Hepatocyte (in vitro differentiated cells): Measurements from ENCODE around the gene TDRKH. TPM values are rescaled to one million over a fixed set of nuclear protein-coding genes. Genes with fewer than 3 reads are reported as not detected.

Experiments
- DNase-seq: peaks from one replicate; pipeline ENCODE4 v3.0.0-alpha.2; 2016; ENCODE audit warnings: low spot score
- H2AFZ ChIP-seq: fragments of 200-600 bp; sonication (generic); 2 replicates; pipeline ENCODE4 v1.6.0; 2016; ENCODE audit warnings: antibody characterized with exemption, mild to moderate bottlenecking
- H3K27ac ChIP-seq: fragments of 200-600 bp; sonication (generic); 2 replicates; pipeline ENCODE4 v1.5.1; 2016; ENCODE audit warnings: mild to moderate bottlenecking
- H3K27me3 ChIP-seq: fragments of 200-600 bp; sonication (generic); 2 replicates; pipeline ENCODE4 v1.6.1; 2016
- H3K36me3 ChIP-seq: fragments of 200-600 bp; sonication (generic); replicated peaks from 2 replicates; pipeline ENCODE4 v1.5.1; 2016; ENCODE audit warnings: low read depth; ENCODE audit not compliant: insufficient read depth
- H3K4me1 ChIP-seq: fragments of 200-600 bp; sonication (generic); 2 replicates; pipeline ENCODE4 v1.5.1; 2016; ENCODE audit warnings: mild to moderate bottlenecking, moderate library complexity; ENCODE audit not compliant: insufficient read depth
- H3K4me2 ChIP-seq: fragments of 200-600 bp; sonication (generic); 2 replicates; pipeline ENCODE4 v1.6.0; 2016
- H3K4me3 ChIP-seq: fragments of 200-600 bp; sonication (generic); 2 replicates; pipeline ENCODE4 v1.5.1; 2016; ENCODE audit warnings: mild to moderate bottlenecking
- H3K79me2 ChIP-seq: fragments of 200-600 bp; sonication (generic); 2 replicates; pipeline ENCODE4 v1.6.0; 2017; ENCODE audit warnings: mild to moderate bottlenecking
- H3K9me2 ChIP-seq: fragments of 200-600 bp; sonication (generic); replicated peaks from 2 replicates; pipeline ENCODE4 v1.6.0; 2017; ENCODE audit warnings: mild to moderate bottlenecking; ENCODE audit not compliant: insufficient read depth
- H3K9me3 ChIP-seq: fragments of 200-600 bp; sonication (generic); 2 replicates; pipeline ENCODE4 v1.5.1; 2016; ENCODE audit warnings: low read depth, mild to moderate bottlenecking
- H4K20me1 ChIP-seq: fragments of 200-600 bp; sonication (generic); 2 replicates; pipeline ENCODE4 v1.6.0; 2016; ENCODE audit warnings: mild to moderate bottlenecking; ENCODE audit not compliant: insufficient read depth, poor library complexity, severe bottlenecking
- EZH2 ChIP-seq: fragments of 200-600 bp; sonication (generic); IDR thresholded peaks from 2 replicates; pipeline ENCODE4 v1.6.1; 2016; ENCODE audit warnings: antibody characterized with exemption, mild to moderate bottlenecking, borderline replicate concordance
- EZH2phosphoT487 ChIP-seq: fragments of 200-600 bp; sonication (generic); IDR thresholded peaks from one replicate; pipeline ENCODE4 v1.6.1; 2018; ENCODE audit warnings: antibody characterized with exemption, mild to moderate bottlenecking, low read depth, moderate library complexity; ENCODE audit not compliant: unreplicated experiment, severe bottlenecking
- WGBS: methylation state at CpG from one replicate; pipeline ENCODE4 v1.1.6; 2016; ENCODE audit warnings: low lambda C conversion rate; ENCODE audit errors: missing lambda C conversion rate; 5-methylcytosine and 5-hydroxymethylcytosine counted together
- polyA plus RNA-seq: library from polyadenylated mRNA; unstranded; fragments of >200 nt; fragmentation: Nextera tagmentation; extraction: Ambion mirVana; gene quantifications from 2 replicates; pipeline ENCODE4 v1.2.1, GENCODE V29; 2016
- total RNA-seq: library from RNA; depleted of rRNA; stranded (reverse); fragments of >200 nt; gene quantifications from 2 replicates; pipeline ENCODE4 v1.2.3, GENCODE V29; 2014
- TF ChIP-seq, protein P1 (sequence below): fragments of 200-600 bp; sonication (generic); IDR thresholded peaks from 2 replicates; pipeline ENCODE4 v1.5.1; 2016; ENCODE audit warnings: antibody characterized with exemption, mild to moderate bottlenecking; ENCODE audit not compliant: poor library complexity

The TDRKH gene
- total and polyA plus RNA-seq, 2 experiments from 2014 or later = 1.8 to 3.4 TPM

- no peak overlapping the region for H3K4me3 ChIP-seq
- no peak overlapping the region for H3K27ac ChIP-seq
- H3K9me3 ChIP-seq = no peaks in the 10 kb centered on the region
- no peak overlapping the region for H2AFZ ChIP-seq
- DNase-seq = no peak
- no peaks in the 10 kb centered on the region for H3K36me3 ChIP-seq
- no peak overlapping the region for H3K4me2 ChIP-seq
- WGBS = 91% methylated on average over 15 of the region's 15 CpGs
- H3K27me3 ChIP-seq = no peaks in the 10 kb centered on the region
- no peaks in the 10 kb centered on the region for H4K20me1 ChIP-seq
- no peaks in the 10 kb centered on the region for H3K79me2 ChIP-seq
- H3K9me2 ChIP-seq = no peaks in the 10 kb centered on the region
- H3K4me1 ChIP-seq = no peaks in the 10 kb centered on the region
- TF ChIP-seq, protein P1, sequence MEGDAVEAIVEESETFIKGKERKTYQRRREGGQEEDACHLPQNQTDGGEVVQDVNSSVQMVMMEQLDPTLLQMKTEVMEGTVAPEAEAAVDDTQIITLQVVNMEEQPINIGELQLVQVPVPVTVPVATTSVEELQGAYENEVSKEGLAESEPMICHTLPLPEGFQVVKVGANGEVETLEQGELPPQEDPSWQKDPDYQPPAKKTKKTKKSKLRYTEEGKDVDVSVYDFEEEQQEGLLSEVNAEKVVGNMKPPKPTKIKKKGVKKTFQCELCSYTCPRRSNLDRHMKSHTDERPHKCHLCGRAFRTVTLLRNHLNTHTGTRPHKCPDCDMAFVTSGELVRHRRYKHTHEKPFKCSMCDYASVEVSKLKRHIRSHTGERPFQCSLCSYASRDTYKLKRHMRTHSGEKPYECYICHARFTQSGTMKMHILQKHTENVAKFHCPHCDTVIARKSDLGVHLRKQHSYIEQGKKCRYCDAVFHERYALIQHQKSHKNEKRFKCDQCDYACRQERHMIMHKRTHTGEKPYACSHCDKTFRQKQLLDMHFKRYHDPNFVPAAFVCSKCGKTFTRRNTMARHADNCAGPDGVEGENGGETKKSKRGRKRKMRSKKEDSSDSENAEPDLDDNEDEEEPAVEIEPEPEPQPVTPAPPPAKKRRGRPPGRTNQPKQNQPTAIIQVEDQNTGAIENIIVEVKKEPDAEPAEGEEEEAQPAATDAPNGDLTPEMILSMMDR = no peak
- TF ChIP-seq EZH2 (no peak), EZH2phosphoT487 (no peak)
Measured at GRCh38 chr1:151814426-151814825, 24.1 kb upstream of the TDRKH start.

GRCh38 chr1:151813271-151813977, 23.1 kb upstream of the TDRKH start:
- no peak for DNase-seq
- H3K9me2 ChIP-seq = no peaks in the 10 kb centered on the region
- no peak for TF ChIP-seq EZH2phosphoT487
- TF ChIP-seq EZH2 = no peak
- TF ChIP-seq, protein P1 = no peak
- H3K36me3 ChIP-seq = no peaks in the 10 kb centered on the region
- no peak overlapping the region for H3K4me2 ChIP-seq
- H3K4me1 ChIP-seq = no peaks in the 10 kb centered on the region
- H3K27ac ChIP-seq = no peak overlapping the region
- H3K4me3 ChIP-seq = no peak overlapping the region
- H2AFZ ChIP-seq = no peak overlapping the region
- no peaks in the 10 kb centered on the region for H3K9me3 ChIP-seq
- no peaks in the 10 kb centered on the region for H3K79me2 ChIP-seq
- no peaks in the 10 kb centered on the region for H4K20me1 ChIP-seq
- H3K27me3 ChIP-seq = no peaks in the 10 kb centered on the region
- WGBS = 91% methylated on average over 12 of the region's 12 CpGs

- TF ChIP-seq EZH2 (no peak), EZH2phosphoT487 (no peak)
- TF ChIP-seq, protein P1 = no peak
- H4K20me1 ChIP-seq = no peaks in the 10 kb centered on the region
- H3K27me3 ChIP-seq = no peaks in the 10 kb centered on the region
- H3K36me3 ChIP-seq = no peaks in the 10 kb centered on the region
- H3K9me2 ChIP-seq = no peaks in the 10 kb centered on the region
- H3K79me2 ChIP-seq = no peaks in the 10 kb centered on the region
- no peak for DNase-seq
- no peak overlapping the region for H2AFZ ChIP-seq
- WGBS = 91% methylated on average over 9 of the region's 9 CpGs
- no peaks in the 10 kb centered on the region for H3K4me1 ChIP-seq
- H3K4me3 ChIP-seq = no peak overlapping the region
- no peak overlapping the region for H3K27ac ChIP-seq
- no peaks in the 10 kb centered on the region for H3K9me3 ChIP-seq
- H3K4me2 ChIP-seq = no peak overlapping the region
Measured at GRCh38 chr1:151811181-151811580, 20.9 kb upstream of the TDRKH start.
